Keratinocyte (primary cell): ENCODE measurements around the gene AGPAT3. TPM values are rescaled to one million over a fixed set of nuclear protein-coding genes. Genes with fewer than 3 reads are reported as not detected.

Source experiments
- DNase-seq: peaks from one replicate; pipeline ENCODE4 v3.0.0-alpha.2; 2011; ENCODE audit warnings: low read depth, missing footprints, low spot score
- FAIRE-seq: peaks from 2 replicates; lab custom pipeline; 2011; peaks lifted over from hg19 to GRCh38; lab: Jason Lieb, UNC
- H2AFZ ChIP-seq: 2 replicates; pipeline ENCODE4 v1.6.0; 2012; ENCODE audit warnings: low read length, control low read depth, inconsistent platforms; ENCODE audit not compliant: control insufficient read depth
- H3K27ac ChIP-seq: 2 replicates; pipeline ENCODE4 v1.5.1; 2011; ENCODE audit warnings: low read length; ENCODE audit not compliant: control insufficient read depth, insufficient read depth
- H3K27me3 ChIP-seq: 3 replicates; pipeline ENCODE4 v1.6.0; 2011; ENCODE audit warnings: low read length; ENCODE audit not compliant: control insufficient read depth, insufficient read depth; ENCODE audit errors: extremely low read depth
- H3K36me3 ChIP-seq, 2 experiments: 2 replicates in 1 of 2; 3 replicates in 1 of 2; pipeline ENCODE4 v1.5.1; 2011; ENCODE audit warnings: low read length in 2 of 2, mild to moderate bottlenecking in 1 of 2; ENCODE audit not compliant: control insufficient read depth in 2 of 2, insufficient read depth in 2 of 2; ENCODE audit errors: extremely low read depth in 1 of 2
- H3K4me1 ChIP-seq: 3 replicates; pipeline ENCODE4 v1.5.1; 2011; ENCODE audit warnings: low read length; ENCODE audit not compliant: control insufficient read depth, insufficient read depth; ENCODE audit errors: extremely low read depth
- H3K4me2 ChIP-seq: 3 replicates; pipeline ENCODE4 v1.6.0; 2011; ENCODE audit warnings: low read depth, low read length; ENCODE audit not compliant: control insufficient read depth, insufficient read depth; ENCODE audit errors: extremely low read depth
- H3K4me3 ChIP-seq, 3 experiments: fragments of 200-600 bp in 1 of 3; sonication (generic) in 1 of 3; 2 replicates in 2 of 3; 3 replicates in 1 of 3; pipeline ENCODE4 v1.5.1; 2011 to 2016; ENCODE audit warnings: low read length in 3 of 3, mild to moderate bottlenecking in 3 of 3, control low read depth in 2 of 3, inconsistent platforms in 1 of 3, low read depth in 1 of 3, mixed read lengths in 1 of 3, mixed run types in 1 of 3, moderate library complexity in 1 of 3; ENCODE audit not compliant: control insufficient read depth in 2 of 3, insufficient read depth in 2 of 3; ENCODE audit errors: extremely low read depth in 1 of 3
- H3K79me2 ChIP-seq: 2 replicates; pipeline ENCODE4 v1.6.0; 2012; ENCODE audit warnings: low read length; ENCODE audit not compliant: control insufficient read depth, insufficient read depth
- H3K9ac ChIP-seq: 3 replicates; pipeline ENCODE4 v1.6.0; 2011; ENCODE audit warnings: low read length; ENCODE audit not compliant: control insufficient read depth, insufficient read depth; ENCODE audit errors: extremely low read depth
- H3K9me1 ChIP-seq: 3 replicates; pipeline ENCODE4 v1.6.0; 2011; ENCODE audit warnings: low read length; ENCODE audit not compliant: control insufficient read depth, insufficient read depth; ENCODE audit errors: extremely low read depth
- H3K9me3 ChIP-seq: 2 replicates; pipeline ENCODE4 v1.5.1; 2012; ENCODE audit warnings: low read depth, low read length; ENCODE audit not compliant: control insufficient read depth
- H4K20me1 ChIP-seq: 3 replicates; pipeline ENCODE4 v1.6.0; 2011; ENCODE audit warnings: low read length; ENCODE audit not compliant: control insufficient read depth, insufficient read depth; ENCODE audit errors: extremely low read depth
- CTCF ChIP-seq, 3 experiments: IDR thresholded peaks in 1 of 3; conservative IDR thresholded peaks in 1 of 3; optimal IDR thresholded peaks in 1 of 3; 2 replicates in 2 of 3; 3 replicates in 1 of 3; pipeline versions ENCODE3 to v1.5.1; 2011; ENCODE audit warnings: low read length in 3 of 3, mild to moderate bottlenecking in 3 of 3, moderate library complexity in 2 of 3, control low read depth in 1 of 3, inconsistent platforms in 1 of 3; ENCODE audit not compliant: insufficient read depth in 2 of 3; ENCODE audit errors: extremely low read depth in 1 of 3
- EZH2 ChIP-seq: IDR thresholded peaks from one replicate; pipeline ENCODE4 v1.6.1; 2012; ENCODE audit warnings: inconsistent platforms, mild to moderate bottlenecking, low read length, moderate library complexity
- dilution Hi-C: fragments of 300-500 bp; cut with MboI; formaldehyde crosslinking; loops from one replicate; pipeline ENCODE4 v1.7.0; 2020; ENCODE audit warnings: low sequenced_read_pairs; ENCODE audit not compliant: extremely low pct_ligation_motif_present
- polyA plus RNA-seq, 5 experiments: library from polyadenylated mRNA; depleted of rRNA in 3 of 5; stranded (reverse) in 3 of 5; stranded (forward) in 1 of 5; unstranded in 1 of 5; fragments of >200 nt; gene quantifications; 1 replicate in 1 of 5; 2 replicates in 3 of 5; 3 replicates in 1 of 5; pipeline versions ENCODE4 v1.2.1 to v1.2.3, GENCODE V29; 2011 to 2012; ENCODE audit warnings: missing spikeins in 2 of 5, low read depth in 1 of 5, low replicate concordance in 1 of 5

Gene AGPAT3
- polyA plus RNA-seq, 1 donor (not counting 4 experiments of a cell fraction or from before 2014, with no cell fraction given) = 21.7 TPM

GRCh38 chr21:43900690-43901089 lies 35.7 kb downstream of the AGPAT3 start:
- FAIRE-seq = no peak
- Histone ChIP-seq H3K27me3 (no peaks in the 10 kb centered on the region), H3K4me2 (no peak overlapping the region), H3K4me1 (no peaks in the 10 kb centered on the region), H3K27ac (no peak overlapping the region), H3K9me3 (no peaks in the 10 kb centered on the region), H2AFZ (no peak overlapping the region), H3K9ac (no peak overlapping the region), H4K20me1 (no peaks in the 10 kb centered on the region), H3K36me3 (peaks cover 0 to 13% of the 10 kb centered on the region in 2 experiments), H3K79me2 (peaks cover 7% of the 10 kb centered on the region), H3K4me3 (no peak overlapping the region), H3K9me1 (peaks cover 3% of the 10 kb centered on the region)
- DNase-seq = no peak
- dilution Hi-C loops = no loop called here
- TF ChIP-seq EZH2 = no peak
- TF ChIP-seq CTCF (optimal IDR thresholded peaks at IDR 0.05 in 1 of 3, IDR thresholded peaks at IDR 0.05 in 1 of 3, conservative IDR thresholded peaks at IDR 0.05 in 1 of 3; ENCODE audit: extremely low read depth in 1 of 3, insufficient read depth in 2 of 3, low read length in 3 of 3) = no peak

GRCh38 chr21:43902441-43902840 lies 37.4 kb downstream of the AGPAT3 start:
- no peak overlapping the region for H3K4me3 ChIP-seq
- TF ChIP-seq EZH2 = no peak
- TF ChIP-seq CTCF (optimal IDR thresholded peaks at IDR 0.05 in 1 of 3, IDR thresholded peaks at IDR 0.05 in 1 of 3, conservative IDR thresholded peaks at IDR 0.05 in 1 of 3; ENCODE audit: extremely low read depth in 1 of 3, insufficient read depth in 2 of 3, low read length in 3 of 3) = no peak
- H3K27me3 ChIP-seq = no peaks in the 10 kb centered on the region
- H3K36me3 ChIP-seq = peaks cover 0 to 18% of the 10 kb centered on the region in 2 experiments
- H2AFZ ChIP-seq = no peak overlapping the region
- H3K9me3 ChIP-seq = no peaks in the 10 kb centered on the region
- H4K20me1 ChIP-seq = no peaks in the 10 kb centered on the region
- peaks cover 4% of the 10 kb centered on the region for H3K79me2 ChIP-seq
- peaks cover 3% of the 10 kb centered on the region for H3K9me1 ChIP-seq
- H3K27ac ChIP-seq = no peak overlapping the region
- FAIRE-seq = no peak
- H3K4me2 ChIP-seq = no peak overlapping the region
- H3K9ac ChIP-seq = no peak overlapping the region
- DNase-seq = no peak
- dilution Hi-C loops = no loop called here
- no peaks in the 10 kb centered on the region for H3K4me1 ChIP-seq
